ENCODE measurements around the gene UTP11. TPM values are rescaled to one million over a fixed set of nuclear protein-coding genes. Genes with fewer than 3 reads are reported as not detected.

Gene UTP11
- total RNA-seq, 2 donors from 2014 or later: 55.7 to 92.2 TPM

DNA sequence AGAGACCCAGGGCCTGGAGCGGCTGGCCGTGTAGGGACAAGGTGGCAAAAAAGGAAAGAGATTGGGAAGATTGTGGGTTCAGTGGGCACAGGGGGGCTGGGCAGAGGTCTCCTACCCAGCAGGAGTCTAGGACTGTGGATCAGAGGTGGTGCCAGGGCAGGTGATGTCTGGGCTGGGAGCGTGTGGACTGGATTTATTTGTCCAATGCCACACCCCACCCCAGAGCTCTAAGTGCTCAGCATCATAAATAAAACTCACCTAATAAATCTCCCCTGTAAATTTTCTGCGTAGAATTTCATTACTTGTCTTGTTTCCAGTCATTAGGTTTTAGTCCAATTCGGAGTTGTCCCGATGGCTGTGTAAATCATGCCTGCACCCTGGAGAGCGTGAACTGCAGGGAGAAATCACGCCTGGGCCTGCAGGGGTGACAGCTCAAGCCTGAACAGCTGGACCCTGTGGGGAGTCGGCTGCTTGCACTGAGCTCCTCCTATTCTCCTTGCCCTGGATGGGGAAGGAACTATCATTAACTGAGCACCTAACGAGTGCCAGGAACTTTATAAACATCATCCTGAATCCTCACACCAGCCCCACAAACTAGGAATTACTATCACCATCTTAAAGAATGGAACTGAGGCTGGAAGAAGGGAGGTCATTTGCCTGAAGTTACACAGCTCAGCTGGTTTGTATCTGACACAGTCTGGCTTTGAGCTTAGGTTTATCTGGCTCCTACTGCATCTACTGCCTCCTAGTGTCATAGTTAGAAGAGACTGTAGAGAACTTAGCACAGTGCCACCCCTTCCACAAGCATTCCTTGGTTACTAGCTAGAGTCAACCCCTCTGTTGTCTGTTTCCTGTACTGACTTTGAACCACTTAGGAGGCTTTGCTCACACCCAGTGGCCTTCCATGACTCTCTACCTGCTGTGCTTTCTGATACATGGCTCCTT lies 59.0 kb downstream of the UTP11 start:
- Mint-ChIP-seq H3K36me3 (no peaks in the 10 kb centered on the region), H3K27ac (no peak overlapping the region), H3K9me3 (no peaks in the 10 kb centered on the region)
- DNase-seq (ENCODE audit: low spot score in 2 of 2) (no peak), ATAC-seq (peak; percentile 79 to 82)

DNA sequence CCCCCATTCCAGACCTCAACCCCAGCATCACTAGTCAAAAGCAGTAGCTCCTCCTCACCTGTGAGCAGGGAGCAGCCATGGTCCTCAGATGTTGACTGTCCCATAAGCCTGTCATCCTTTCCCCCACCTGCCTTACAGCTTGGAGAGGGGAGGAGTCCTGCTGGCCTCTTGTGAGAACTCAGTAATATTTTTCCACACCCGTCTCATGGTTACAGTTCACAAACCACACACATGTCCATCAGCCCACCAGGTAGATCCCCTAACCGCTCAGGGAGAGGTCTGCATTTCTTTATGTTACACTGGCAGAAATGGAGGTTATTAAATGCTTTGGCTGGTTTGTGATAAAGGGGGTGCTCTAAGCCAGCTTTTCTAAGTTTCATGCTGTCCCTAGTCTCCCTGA lies 60.3 kb downstream of the UTP11 start:
- peak overlapping the region in 1 of 2 donors; percentile 5 for H3K27ac Mint-ChIP-seq
- DNase-seq (ENCODE audit: low spot score in 2 of 2) (no peak), ATAC-seq (no peak)

DNA sequence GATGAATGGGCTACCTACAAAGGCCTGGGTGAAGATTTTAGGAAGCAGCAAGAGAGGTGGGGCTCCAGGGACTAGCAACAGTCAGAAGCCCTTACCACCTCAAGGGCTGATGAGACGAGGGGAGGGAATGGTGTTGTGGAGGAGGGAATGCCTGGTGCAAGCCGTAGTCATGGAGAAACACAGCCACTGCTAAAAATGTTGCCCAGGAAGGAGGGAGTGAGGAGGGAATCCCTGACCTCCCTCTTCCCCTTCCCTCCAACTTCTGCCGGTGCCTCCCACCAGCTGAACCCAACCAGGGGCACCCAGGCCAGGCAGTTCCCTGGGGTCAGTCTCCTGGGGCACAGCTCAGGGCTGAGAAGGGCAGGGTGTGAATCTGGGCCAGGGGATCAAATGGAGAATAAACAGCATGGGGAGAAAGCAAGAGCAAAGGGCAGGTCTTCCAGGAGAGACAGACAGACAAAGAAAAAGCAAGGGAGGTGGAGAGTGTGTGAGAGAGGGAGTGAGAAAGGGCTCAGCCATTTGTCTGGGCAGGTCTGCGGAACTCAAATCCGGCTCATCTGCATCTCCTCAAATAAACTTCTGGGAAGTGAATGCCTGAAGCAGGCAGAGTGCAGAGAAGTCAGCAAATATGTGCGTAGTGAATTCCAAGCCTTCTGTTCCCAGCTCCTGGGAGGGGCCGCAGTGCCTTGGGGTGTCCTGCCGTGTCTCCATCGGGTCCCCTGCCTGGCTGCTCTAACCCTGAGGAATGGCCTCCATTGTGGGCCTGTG lies 61.2 kb downstream of the UTP11 start:
- H3K27ac Mint-ChIP-seq: peak overlapping the region in 1 of 2 donors; percentile 5
- no peaks in the 10 kb centered on the region for H3K9me3 Mint-ChIP-seq
- ATAC-seq: no peak
- DNase-seq (ENCODE audit: low spot score in 2 of 2): no peak
- no peaks in the 10 kb centered on the region for H3K36me3 Mint-ChIP-seq

More for the DNA sequence above, 60.3 kb downstream of the UTP11 start:
- no peaks in the 10 kb centered on the region for H3K36me3 Mint-ChIP-seq
- H3K9me3 Mint-ChIP-seq: no peaks in the 10 kb centered on the region

DNA sequence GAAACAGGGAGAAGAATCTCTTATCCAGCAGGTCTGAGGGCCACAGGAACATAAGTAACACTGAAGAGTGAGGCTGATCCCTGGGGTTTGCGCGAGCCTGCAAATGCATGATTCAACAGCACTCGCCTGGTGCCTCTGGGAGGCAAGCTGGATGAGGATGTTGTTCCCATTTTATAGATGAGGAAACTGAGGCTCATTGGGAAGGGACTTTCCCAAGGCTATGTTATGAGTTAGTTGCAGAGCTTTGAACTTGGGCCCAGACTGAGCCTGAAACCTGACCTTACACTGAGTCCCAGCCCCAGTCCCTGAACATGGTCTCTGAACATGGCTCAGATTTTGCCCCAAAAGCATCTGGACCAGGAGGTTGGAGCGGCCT lies 61.8 kb downstream of the UTP11 start:
- no peaks in the 10 kb centered on the region for H3K9me3 Mint-ChIP-seq
- DNase-seq (ENCODE audit: low spot score in 2 of 2) (no peak), ATAC-seq (no peak)
- H3K36me3 Mint-ChIP-seq: no peaks in the 10 kb centered on the region
- no peak overlapping the region for H3K27ac Mint-ChIP-seq

Other genes with a start within 250 kb of the UTP11 start
- gene EPHA10, start 247.6 kb upstream of the UTP11 start, total RNA-seq: 1 to 10 TPM in 1 of 2 donors, under 1 TPM in 1; 0.14 to 3.0 TPM
- 1 to 10 TPM; 1.0 to 3.1 TPM for gene MANEAL, start 218.9 kb upstream of the UTP11 start, total RNA-seq
- gene C1orf122, start 204.9 kb upstream of the UTP11 start, total RNA-seq: 10 to 100 TPM; 18.8 to 21.4 TPM
- gene YRDC, start 204.5 kb upstream of the UTP11 start, total RNA-seq: 10 to 100 TPM; 25.7 to 39.3 TPM
- 10 to 100 TPM; 21.0 to 23.4 TPM for gene MTF1, start 153.1 kb upstream of the UTP11 start, total RNA-seq
- 10 to 100 TPM; 34.2 to 52.7 TPM for gene INPP5B, start 65.7 kb upstream of the UTP11 start, total RNA-seq
- 10 to 100 TPM; 92.9 to 99.3 TPM for gene SF3A3, start 22.7 kb upstream of the UTP11 start, total RNA-seq
- gene FHL3, start 7.2 kb upstream of the UTP11 start, total RNA-seq: 10 to 100 TPM; 17.9 to 39.0 TPM
- not detected for gene POU3F1, start 34.1 kb downstream of the UTP11 start, total RNA-seq

Measured in activated naive CD4-positive, alpha-beta T cell treated with anti-CD3 and anti-CD28 coated beads, Interleukin-2, amount 50 U/mL, for 72 hours (primary cell).